ENCODE measurements around the gene DCAKD.

Gene DCAKD

GRCh38 chr17:44976206-44976605 lies 75.2 kb downstream of the DCAKD start:
- no peak for DNase-seq (ENCODE audit: low read depth in 1 of 2, low spot score in 1 of 2)
